NCI-H526 treated with DMSO at 0.1 percent for 48 hours (cell line): ENCODE results near the gene RXRA.

ENCODE experiments used
- DNase-seq: peaks from one replicate; lab custom pipeline; 2025; lab: John Stamatoyannopoulos, UW

Gene RXRA

GRCh38 chr9:134416385-134417015 lies 90.2 kb downstream of the RXRA start:
- no peak for DNase-seq

DNA sequence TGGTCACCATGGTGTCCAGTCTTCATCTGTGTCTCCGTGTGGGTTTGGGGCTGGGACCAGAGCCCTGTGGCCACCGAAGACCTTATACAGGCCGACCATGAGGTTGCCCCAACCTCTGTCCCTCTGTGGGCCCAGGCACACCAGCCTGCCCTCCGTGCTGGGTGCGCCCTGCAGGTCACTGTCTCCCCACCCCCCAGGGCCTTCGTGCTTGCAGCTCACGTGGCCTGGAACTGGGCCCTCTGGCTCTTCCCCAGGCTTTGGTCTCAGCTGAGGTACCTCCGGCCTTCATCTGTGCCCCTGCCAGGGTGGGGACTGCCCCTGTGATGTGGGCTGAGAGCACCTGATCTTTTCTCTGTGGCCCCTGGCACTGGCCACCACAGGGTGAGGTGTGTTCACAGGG lies 92.1 kb downstream of the RXRA start:
- no peak for DNase-seq

DNA sequence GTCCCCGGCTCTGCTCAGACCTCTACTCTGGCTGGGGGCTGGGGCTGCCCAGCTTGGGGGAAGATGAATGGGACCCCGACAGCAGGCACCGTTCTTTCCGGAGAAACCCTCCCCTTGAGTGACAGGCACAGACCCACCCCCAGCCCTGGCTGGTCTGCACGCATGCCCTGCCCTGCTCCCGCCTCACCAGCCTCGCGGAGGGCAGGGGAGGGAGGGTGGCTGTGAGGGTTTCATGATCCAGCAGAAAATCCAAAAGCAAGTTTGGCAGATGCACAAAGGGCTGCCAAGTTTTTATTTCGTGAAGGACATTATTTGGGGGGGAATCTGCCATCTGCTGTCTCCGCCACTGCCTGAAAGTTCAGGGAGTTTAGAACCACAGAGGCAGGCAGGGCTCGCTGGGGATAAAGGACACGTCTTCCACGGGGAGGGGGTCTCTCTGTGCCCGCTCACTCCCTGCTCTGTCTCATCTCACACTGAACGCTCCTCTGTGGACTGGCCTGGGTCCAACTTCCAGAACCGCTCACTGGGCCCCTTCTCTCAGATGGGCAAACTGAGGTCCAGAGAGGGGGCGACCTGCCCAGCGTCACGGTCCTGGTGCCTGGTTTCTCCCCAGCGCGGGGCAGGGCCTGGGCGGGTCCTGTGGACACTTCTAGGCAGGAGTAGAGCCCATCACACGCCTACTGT lies 92.9 kb downstream of the RXRA start:
- no peak for DNase-seq

GRCh38 chr9:134419684-134420076 lies 93.4 kb downstream of the RXRA start:
- DNase-seq = no peak

DNA sequence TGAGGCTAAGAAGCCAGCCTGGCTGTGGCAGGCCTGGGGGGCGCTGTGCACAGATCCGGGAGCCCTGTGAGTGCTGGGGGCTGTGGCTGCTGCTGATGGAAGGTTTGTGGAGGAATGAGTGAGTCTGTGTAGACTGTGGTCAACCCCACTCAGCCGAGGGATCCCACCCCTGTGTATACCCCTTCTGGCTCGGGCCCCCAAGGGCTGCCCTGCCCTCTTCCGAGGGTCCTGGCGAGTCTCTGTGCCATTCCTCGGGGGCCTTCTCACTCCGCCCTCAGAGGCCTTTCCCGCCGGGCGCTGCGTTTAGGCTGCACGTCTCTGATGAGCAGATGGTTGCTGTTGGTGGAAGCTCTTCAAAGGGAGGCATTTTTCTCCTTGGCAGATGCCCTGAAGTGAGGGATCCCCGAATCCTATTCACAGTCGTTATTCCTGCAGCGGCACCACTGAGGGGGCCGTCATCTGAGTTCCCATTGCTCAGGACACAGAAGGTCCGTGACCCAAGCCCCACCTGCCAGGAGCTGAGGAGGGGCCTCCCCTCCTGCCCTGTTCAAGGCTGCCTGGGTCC lies 94.1 kb downstream of the RXRA start:
- no peak for DNase-seq

- DNase-seq = no peak
Measured at GRCh38 chr9:134420974-134421432, 94.7 kb downstream of the RXRA start.

GRCh38 chr9:134421888-134422287 lies 95.6 kb downstream of the RXRA start:
- DNase-seq = no peak

GRCh38 chr9:134422301-134423090 lies 96.2 kb downstream of the RXRA start:
- no peak for DNase-seq

GRCh38 chr9:134423166-134423565 lies 96.9 kb downstream of the RXRA start:
- DNase-seq = no peak

GRCh38 chr9:134423749-134424148 lies 97.5 kb downstream of the RXRA start:
- DNase-seq = no peak

DNA sequence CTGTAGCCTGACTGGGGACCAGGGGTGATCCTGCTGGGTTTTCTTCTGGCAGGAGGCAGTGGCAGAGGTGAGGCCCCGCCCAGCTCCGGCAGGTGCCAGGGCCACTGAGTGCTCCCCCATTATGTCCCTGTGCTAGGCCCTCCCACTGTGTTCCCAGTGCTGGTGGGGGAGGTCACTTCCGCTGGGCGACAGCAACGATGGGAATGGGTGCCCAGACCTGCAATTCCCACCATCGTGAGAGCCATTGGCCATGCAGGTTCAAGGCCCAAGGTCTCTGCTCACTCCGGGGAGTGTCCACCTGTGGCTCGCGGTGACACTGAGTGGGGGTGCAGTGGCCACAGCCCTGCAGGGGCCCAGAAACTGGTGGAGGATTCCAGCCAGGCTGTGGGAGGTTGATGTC lies 98.6 kb downstream of the RXRA start:
- DNase-seq = no peak

DNA sequence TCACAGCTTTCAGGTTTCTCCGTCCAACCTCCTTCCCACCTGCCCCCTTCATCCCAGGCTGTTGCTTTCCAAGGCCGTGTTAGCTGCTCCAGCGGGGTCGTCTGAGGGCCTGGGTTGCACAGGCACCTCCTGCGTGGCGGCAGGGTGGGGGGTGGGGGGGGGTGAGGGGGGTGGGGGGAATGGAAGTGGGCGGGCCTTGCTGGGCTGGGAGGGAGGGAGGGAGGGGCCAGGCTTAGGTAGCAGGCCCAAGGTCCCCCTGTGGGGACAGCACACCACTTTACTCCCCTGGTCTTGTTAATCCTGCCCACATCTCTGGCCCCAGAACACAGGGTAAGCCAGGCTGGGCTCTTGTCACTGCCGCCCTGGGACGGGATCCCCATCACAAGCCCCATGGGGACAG lies 99.1 kb downstream of the RXRA start:
- no peak for DNase-seq

GRCh38 chr9:134425812-134426211 lies 99.6 kb downstream of the RXRA start:
- no peak for DNase-seq

DNA sequence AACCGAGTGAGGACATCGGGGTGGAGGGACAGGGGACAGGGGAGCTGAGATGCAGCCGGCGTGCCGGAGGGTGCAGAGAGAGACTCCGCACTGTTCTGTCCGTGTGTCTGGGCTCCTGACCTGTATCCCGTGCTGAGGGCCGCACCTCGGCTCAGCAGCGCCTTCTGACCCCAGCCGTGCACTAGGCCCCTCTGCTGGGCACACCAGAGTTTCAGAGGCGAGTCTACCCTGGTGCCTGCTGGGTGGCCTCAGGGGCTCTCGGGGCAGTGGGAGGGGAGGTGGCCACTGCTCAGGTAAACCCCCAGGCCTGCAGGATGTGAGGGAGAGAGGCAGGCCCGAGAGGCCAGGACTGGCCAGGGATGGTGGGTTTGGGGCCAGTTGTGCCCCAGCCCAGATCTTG lies 100.2 kb downstream of the RXRA start:
- DNase-seq = no peak

- no peak for DNase-seq
Measured at GRCh38 chr9:134427153-134427782, 101.0 kb downstream of the RXRA start.

GRCh38 chr9:134428559-134428958 lies 102.3 kb downstream of the RXRA start:
- DNase-seq = no peak

- no peak for DNase-seq
Measured at GRCh38 chr9:134429007-134429406, 102.8 kb downstream of the RXRA start.

DNA sequence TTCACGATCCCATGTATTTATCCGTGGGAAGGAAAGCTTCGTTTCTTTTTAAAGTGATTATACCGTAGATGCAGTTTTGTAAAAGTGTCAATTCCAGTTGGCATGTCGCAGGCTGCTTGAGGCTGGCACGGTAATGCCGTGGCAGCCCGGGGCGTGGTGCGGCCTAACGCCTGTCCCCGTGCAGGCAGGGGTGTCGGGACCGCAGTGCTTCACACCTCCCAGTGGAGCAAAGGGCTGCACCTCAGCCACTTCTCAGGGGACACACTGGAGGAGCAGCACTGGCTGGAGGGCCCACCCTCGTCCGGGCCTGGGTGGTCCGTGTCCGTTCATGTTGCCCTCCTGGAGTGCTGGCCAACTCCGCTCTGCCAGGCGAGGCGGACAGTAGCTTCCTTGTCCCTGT lies 103.2 kb downstream of the RXRA start:
- DNase-seq = no peak

- no peak for DNase-seq
Measured at GRCh38 chr9:134431095-134431494, 104.8 kb downstream of the RXRA start.

- no peak for DNase-seq
Measured at GRCh38 chr9:134431626-134432025, 105.4 kb downstream of the RXRA start.

- DNase-seq = no peak
Measured at GRCh38 chr9:134432471-134432870, 106.2 kb downstream of the RXRA start.

DNA sequence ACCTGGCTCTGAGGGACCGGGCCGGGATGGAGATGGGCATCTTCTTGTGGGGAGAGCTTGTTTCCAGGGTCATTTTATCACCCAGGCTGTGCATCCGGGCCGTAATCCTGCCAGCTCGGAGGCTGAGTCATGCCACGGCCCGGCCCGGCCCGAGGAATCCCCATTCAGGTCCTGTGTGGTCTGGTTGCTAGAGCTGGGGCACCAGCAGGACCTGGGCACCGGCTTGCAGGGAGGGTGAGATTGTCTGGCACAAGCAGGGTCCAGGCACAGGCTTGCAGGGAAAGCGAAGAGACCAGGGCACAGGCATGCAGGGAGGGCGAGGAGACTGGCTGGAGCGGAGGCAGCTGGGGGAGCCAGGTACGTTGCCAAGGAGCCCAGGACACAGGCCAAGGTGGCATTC lies 106.8 kb downstream of the RXRA start:
- DNase-seq = no peak
